ENCODE results near the gene ANKRD36B.
"Not testable (repeated sequence)": the region's sequence is repeated elsewhere in the genome, so short reads cannot be mapped to it uniquely, and the experiment has no call there.

ANKRD36B gene

DNA sequence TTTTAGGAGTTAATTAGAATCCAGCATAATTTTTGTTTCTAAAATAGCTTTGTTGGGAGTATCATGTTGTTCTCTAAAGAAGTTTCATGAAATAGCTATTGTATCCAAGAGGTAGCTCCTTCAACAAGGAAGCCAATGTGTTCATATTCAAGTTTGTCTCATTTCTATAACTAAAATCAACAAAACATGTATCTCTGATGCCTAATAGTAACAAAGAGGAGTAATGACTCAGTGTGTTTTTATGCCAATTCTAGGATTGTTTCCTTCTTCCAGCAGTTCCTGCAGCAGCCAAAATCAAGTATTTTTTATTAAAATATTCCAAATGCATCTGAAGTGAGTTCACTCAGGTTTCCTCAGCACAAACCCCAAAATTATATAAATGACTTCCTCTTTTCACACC, 41.1 kb downstream of the ANKRD36B start:
- not testable (repeated sequence) for DNase-seq

DNA sequence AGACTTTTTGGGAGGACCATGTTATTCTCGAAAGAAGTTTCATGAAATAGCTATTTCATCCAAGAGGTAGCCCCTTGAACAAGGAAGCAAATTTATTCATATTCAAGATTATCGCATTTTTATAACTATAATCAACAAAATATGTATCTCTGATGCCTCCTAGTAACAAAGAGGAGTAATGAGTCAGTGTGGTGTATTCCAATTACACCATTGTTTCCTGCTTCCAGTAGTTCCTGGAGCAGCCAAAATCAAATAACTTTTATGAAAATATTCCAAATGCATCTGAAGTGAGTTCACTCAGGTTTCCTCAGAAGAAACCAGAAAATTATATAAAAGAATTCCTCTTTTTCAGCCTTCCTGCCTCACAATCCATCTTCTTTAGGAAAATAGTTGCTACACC, 43.0 kb downstream of the ANKRD36B start:
- DNase-seq, result no peak

DNA sequence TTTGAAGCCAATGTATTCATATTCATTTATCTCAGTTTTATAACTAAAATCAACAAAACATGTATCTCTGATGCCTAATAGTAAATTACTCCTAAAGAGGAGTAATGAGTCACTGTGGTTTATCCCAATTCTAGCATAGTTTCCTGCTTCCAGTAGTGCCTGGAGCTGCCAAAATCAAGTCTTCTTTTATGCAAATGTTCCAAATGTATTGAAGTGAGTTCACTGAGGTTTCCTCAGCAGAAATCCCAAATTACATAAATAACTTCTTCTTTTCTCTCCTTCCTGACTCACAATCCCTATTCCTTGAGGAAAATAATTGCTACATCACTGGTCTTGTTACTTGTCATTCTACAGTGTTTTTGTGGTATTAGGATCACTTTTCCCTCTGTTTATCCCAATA, 44.8 kb downstream of the ANKRD36B start:
- not testable (repeated sequence) for DNase-seq

DNA sequence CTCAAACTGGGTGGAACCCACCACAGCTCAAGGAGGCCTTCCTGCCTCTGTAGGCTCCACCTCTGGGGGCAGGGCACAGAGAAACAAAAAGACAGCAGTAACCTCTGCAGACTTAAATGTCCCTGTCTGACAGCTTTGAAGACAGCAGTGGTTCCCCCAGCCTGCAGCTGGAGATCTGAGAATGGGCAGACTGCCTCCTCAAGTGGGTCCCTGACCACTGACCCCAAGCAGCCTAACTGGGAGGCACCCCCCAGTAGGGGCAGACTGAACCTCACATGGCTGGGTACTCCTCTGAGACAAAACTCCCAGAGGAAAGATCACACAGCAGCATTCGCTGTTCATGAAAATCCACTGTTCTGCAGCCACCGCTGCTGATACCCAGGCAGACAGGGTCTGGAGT, 63.8 kb downstream of the ANKRD36B start:
- not testable (repeated sequence) for DNase-seq

DNA sequence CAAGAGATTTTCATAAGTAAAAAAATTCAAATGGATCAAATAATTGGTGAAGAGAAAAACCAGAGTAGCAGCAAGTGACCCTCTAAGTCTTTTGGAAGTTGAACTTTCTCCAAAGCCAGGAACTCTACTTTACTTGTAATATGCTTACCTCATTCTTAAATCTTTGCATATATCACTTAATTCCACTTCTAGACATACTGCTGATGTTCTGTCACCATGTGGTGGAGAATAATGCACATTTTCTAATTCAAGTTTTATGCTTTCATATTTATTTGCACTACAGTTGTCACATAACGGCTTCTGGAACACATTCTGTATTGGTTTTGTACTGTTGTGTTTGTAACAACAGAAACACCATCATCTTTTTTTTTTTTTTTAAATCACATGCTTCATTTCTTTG, 65.9 kb downstream of the ANKRD36B start:
- not testable (repeated sequence) for DNase-seq

DNA sequence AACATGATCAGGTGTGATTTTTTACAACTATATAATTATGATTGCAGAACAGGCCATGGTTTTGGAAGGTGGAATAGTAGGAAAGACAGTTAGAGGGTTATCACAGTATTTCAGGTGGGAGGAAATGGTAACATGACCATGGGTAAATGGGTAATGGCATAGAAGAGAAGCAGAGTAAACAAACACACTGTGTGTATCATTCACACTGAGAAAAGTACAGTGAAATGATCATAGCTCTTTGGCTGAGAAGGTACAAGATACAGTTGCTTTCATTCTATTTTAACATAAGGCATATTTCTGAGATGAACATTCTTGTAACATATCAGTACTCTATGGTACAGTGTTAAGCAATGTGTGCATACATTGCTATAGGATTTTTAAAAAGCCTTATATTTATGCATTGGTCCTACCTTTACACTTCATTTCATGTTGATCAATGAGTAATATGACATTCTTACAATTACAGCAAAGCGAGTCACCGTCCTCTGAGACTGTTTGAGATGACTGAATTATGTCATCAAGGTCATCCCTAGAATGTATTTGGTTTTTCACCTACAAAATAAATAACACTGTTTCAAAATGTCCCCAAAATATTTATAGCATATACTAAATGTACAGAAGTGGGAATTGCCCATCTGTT, 66.6 kb downstream of the ANKRD36B start:
- not testable (repeated sequence) for DNase-seq

DNA sequence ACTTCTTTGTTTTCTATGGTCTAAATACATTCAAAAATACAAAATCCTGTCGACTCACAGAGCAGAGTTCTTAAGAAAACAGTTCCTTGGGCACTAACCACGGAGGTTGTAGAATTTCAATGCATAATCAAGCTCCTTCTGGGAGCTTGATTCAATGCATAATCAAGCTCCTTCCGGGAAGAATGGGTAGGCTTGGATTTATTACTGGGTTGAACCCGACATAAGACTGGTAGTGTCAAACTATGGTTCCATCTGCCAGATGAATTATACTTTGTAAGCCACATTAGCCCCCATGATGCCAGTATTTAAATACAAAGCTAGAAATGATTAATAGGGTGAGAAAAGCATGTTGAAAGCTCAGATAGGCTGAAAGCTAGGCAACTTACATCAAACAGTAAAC, 94.0 kb downstream of the ANKRD36B start:
- not testable (repeated sequence) for DNase-seq

DNA sequence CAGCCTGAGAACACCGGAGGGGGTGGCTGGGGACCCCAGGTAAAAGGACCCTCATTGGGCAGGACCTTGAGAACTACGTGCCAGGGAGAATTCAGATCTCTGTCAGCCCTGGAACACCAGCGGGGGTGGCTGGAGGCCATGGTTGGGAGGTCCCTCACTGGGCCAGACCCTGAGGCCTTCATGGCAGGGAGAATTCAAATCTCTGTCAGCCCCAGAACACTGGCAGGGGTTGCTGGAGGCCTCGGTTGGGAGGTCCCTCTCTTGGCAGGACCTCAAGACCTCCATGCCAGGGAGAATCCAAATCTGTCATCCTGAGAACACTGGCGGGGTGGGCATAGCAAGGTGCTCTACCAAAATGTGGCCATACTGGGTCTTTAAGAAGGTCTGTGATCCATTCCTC, 99.5 kb downstream of the ANKRD36B start:
- DNase-seq, result not testable (repeated sequence)
